ENCODE data around the gene TSPAN18. TPM values are rescaled to one million over a fixed set of nuclear protein-coding genes. Genes with fewer than 3 reads are reported as not detected.

TSPAN18 gene
- total RNA-seq, 1 experiment from 2014 or later = 21.3 TPM

GRCh38 chr11:44978961-44979331 lies 252.2 kb downstream of the TSPAN18 start:
- POLR2A ChIA-PET = no interaction called here
- peak; percentile 61 for DNase-seq (ENCODE audit: low read depth, low spot score)
- in situ Hi-C loops (cut with HindIII; ENCODE audit: low pct_unique_long_range_greater_than_20kb, low sequenced_read_pairs) = no loop called here
- no peaks in the 10 kb centered on the region for H3K9me3 ChIP-seq (ENCODE audit: control insufficient read depth, insufficient read depth, low read depth, low read length)
- BruUV-seq (replicated peaks) = no TSS peak
- no peaks in the 10 kb centered on the region for H3K36me3 ChIP-seq (ENCODE audit: control insufficient read depth, insufficient read depth, low read length)
- CTCF ChIA-PET = interaction anchor here (0.6 to 1.5 kb wide), 3 partner anchors 18 to 126 kb away, joined by 3 to 6 read pairs (median 4); no protein-coding TSS in a partner anchor
- H3K27ac ChIP-seq (ENCODE audit: low read length) = peak overlapping the region; percentile 91
- intact Hi-C loops (cut with micrococcal nuclease; ENCODE audit: unreplicated experiment) = no loop called here
- peak; percentile 78 for ATAC-seq
- H3K27me3 ChIP-seq (ENCODE audit: control insufficient read depth, insufficient read depth, low read length) = no peaks in the 10 kb centered on the region
- peak overlapping the region in 1 of 2 experiments; percentile 25; a peak in 2 of 4 replicates for H3K4me3 ChIP-seq (ENCODE audit: low read depth in 2 of 2, low read length in 2 of 2)
- H3K4me1 ChIP-seq (ENCODE audit: control insufficient read depth, insufficient read depth, low read length) = peaks cover 49% of the 10 kb centered on the region
- peak; percentile 78 for TF ChIP-seq POLR2AphosphoS5 (IDR thresholded peaks at IDR 0.05; ENCODE audit: low read depth, low read length)
- TF ChIP-seq, protein P1, sequence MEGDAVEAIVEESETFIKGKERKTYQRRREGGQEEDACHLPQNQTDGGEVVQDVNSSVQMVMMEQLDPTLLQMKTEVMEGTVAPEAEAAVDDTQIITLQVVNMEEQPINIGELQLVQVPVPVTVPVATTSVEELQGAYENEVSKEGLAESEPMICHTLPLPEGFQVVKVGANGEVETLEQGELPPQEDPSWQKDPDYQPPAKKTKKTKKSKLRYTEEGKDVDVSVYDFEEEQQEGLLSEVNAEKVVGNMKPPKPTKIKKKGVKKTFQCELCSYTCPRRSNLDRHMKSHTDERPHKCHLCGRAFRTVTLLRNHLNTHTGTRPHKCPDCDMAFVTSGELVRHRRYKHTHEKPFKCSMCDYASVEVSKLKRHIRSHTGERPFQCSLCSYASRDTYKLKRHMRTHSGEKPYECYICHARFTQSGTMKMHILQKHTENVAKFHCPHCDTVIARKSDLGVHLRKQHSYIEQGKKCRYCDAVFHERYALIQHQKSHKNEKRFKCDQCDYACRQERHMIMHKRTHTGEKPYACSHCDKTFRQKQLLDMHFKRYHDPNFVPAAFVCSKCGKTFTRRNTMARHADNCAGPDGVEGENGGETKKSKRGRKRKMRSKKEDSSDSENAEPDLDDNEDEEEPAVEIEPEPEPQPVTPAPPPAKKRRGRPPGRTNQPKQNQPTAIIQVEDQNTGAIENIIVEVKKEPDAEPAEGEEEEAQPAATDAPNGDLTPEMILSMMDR (IDR thresholded peaks at IDR 0.05) = no peak

GRCh38 chr11:44979543-44980399 lies 253.0 kb downstream of the TSPAN18 start:
- TF ChIP-seq SIN3A (IDR thresholded peaks at IDR 0.05; ENCODE audit: borderline replicate concordance, insufficient read depth, low read depth, low read length) (no peak), POLR2AphosphoS5 (IDR thresholded peaks at IDR 0.05; ENCODE audit: low read depth, low read length) (peak; percentile 88; the same call in 1 of the 2 replicates), TCF7L2 (IDR thresholded peaks at IDR 0.05; ENCODE audit: low read depth, low read length) (0 out of 2 replicates have a peak, but pooled peaks have one; percentile 40)
- in situ Hi-C loops (cut with HindIII; ENCODE audit: low pct_unique_long_range_greater_than_20kb, low sequenced_read_pairs) (no loop called here), intact Hi-C loops (cut with micrococcal nuclease; ENCODE audit: unreplicated experiment) (no loop called here)
- peak; percentile 78 for DNase-seq (ENCODE audit: low read depth, low spot score)
- Histone ChIP-seq H3K9me3 (ENCODE audit: control insufficient read depth, insufficient read depth, low read depth, low read length) (no peaks in the 10 kb centered on the region), H3K4me1 (ENCODE audit: control insufficient read depth, insufficient read depth, low read length) (peaks cover 49% of the 10 kb centered on the region), H3K36me3 (ENCODE audit: control insufficient read depth, insufficient read depth, low read length) (no peaks in the 10 kb centered on the region), H3K27me3 (ENCODE audit: control insufficient read depth, insufficient read depth, low read length) (no peaks in the 10 kb centered on the region), H3K4me3 (ENCODE audit: low read depth in 2 of 2, low read length in 2 of 2) (peak overlapping the region in 1 of 2 experiments; percentile 25; a peak in 2 of 4 replicates), H3K27ac (ENCODE audit: low read length) (peak overlapping the region; percentile 91)
- CTCF ChIA-PET = interaction anchor here (0.6 to 1.5 kb wide), 4 partner anchors 43 to 1038 kb away, joined by 4 to 8 read pairs (median 6); no protein-coding TSS in a partner anchor
- peak; percentile 77 for ATAC-seq
- BruUV-seq (replicated peaks) = no TSS peak
- POLR2A ChIA-PET = no interaction called here

- in situ Hi-C loops (cut with HindIII; ENCODE audit: low pct_unique_long_range_greater_than_20kb, low sequenced_read_pairs) (no loop called here), intact Hi-C loops (cut with micrococcal nuclease; ENCODE audit: unreplicated experiment) (no loop called here)
- POLR2A ChIA-PET = no interaction called here
- no peak overlapping the region for H3K4me3 ChIP-seq (ENCODE audit: low read depth in 2 of 2, low read length in 2 of 2)
- no peaks in the 10 kb centered on the region for H3K27me3 ChIP-seq (ENCODE audit: control insufficient read depth, insufficient read depth, low read length)
- BruUV-seq (replicated peaks) = no TSS peak
- ATAC-seq = no peak
- H3K4me1 ChIP-seq (ENCODE audit: control insufficient read depth, insufficient read depth, low read length) = peaks cover 49% of the 10 kb centered on the region
- H3K9me3 ChIP-seq (ENCODE audit: control insufficient read depth, insufficient read depth, low read depth, low read length) = no peaks in the 10 kb centered on the region
- H3K27ac ChIP-seq (ENCODE audit: low read length) = peak overlapping the region; percentile 91
- H3K36me3 ChIP-seq (ENCODE audit: control insufficient read depth, insufficient read depth, low read length) = no peaks in the 10 kb centered on the region
- no peak for DNase-seq (ENCODE audit: low read depth, low spot score)
- no peak for TF ChIP-seq POLR2AphosphoS5 (IDR thresholded peaks at IDR 0.05; ENCODE audit: low read depth, low read length)
- TF ChIP-seq, protein P1 (IDR thresholded peaks at IDR 0.05) = no peak
- TF ChIP-seq TCF7L2 (IDR thresholded peaks at IDR 0.05; ENCODE audit: low read depth, low read length) = no peak
- no peak for TF ChIP-seq SIN3A (IDR thresholded peaks at IDR 0.05; ENCODE audit: borderline replicate concordance, insufficient read depth, low read depth, low read length)
- no peak for TF ChIP-seq REST (IDR thresholded peaks at IDR 0.05; ENCODE audit: insufficient read depth in 1 of 2, low read depth in 2 of 2, low read length in 1 of 2)
- CTCF ChIA-PET = no interaction called here
Measured at GRCh38 chr11:44980533-44981427, 254.0 kb downstream of the TSPAN18 start.

Measured in Panc1 (cell line).